SH-SY5Y (cell line): ENCODE data around the gene CAMTA1.

ENCODE experiments used
- GATA2 ChIP-seq: IDR thresholded peaks from 2 replicates; pipeline ENCODE4 v1.6.1; 2011; ENCODE audit warnings: mild to moderate bottlenecking, low read depth, low read length
- GATA3 ChIP-seq: IDR thresholded peaks from 2 replicates; pipeline ENCODE4 v1.6.1; 2011; ENCODE audit warnings: low read depth, mild to moderate bottlenecking, low read length, moderate library complexity

GRCh38 chr1:6833804-6834203, 48.5 kb downstream of the CAMTA1 start:
- TF ChIP-seq GATA2: no peak
- no peak for TF ChIP-seq GATA3
